ENCODE data around the gene ABLIM1.

- TF ChIP-seq, protein P1, sequence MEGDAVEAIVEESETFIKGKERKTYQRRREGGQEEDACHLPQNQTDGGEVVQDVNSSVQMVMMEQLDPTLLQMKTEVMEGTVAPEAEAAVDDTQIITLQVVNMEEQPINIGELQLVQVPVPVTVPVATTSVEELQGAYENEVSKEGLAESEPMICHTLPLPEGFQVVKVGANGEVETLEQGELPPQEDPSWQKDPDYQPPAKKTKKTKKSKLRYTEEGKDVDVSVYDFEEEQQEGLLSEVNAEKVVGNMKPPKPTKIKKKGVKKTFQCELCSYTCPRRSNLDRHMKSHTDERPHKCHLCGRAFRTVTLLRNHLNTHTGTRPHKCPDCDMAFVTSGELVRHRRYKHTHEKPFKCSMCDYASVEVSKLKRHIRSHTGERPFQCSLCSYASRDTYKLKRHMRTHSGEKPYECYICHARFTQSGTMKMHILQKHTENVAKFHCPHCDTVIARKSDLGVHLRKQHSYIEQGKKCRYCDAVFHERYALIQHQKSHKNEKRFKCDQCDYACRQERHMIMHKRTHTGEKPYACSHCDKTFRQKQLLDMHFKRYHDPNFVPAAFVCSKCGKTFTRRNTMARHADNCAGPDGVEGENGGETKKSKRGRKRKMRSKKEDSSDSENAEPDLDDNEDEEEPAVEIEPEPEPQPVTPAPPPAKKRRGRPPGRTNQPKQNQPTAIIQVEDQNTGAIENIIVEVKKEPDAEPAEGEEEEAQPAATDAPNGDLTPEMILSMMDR (conservative IDR thresholded peaks at IDR 0.05): no peak
- no peak for TF ChIP-seq ZFX (IDR thresholded peaks at IDR 0.05)
Observed at GRCh38 chr10:114607358-114607998, 50.6 kb downstream of the ABLIM1 start.

Measured in C4-2B (cell line).